OCI-LY3 (cell line): ENCODE results near the gene ZNF324B.

Experiments
- H2AFZ ChIP-seq: fragments of 200-600, 300-600 bp; shearing (Covaris generic); 2 replicates; pipeline ENCODE4 v1.6.0; 2014; ENCODE audit warnings: antibody characterized with exemption, low read depth, low read length
- H3K27ac ChIP-seq: fragments of 200-600, 300-600 bp; sonication (generic); 2 replicates; pipeline ENCODE4 v1.5.1; 2014; ENCODE audit warnings: mild to moderate bottlenecking, low read length, moderate library complexity, mixed read lengths
- H3K27me3 ChIP-seq: fragments of 200-600, 300-600 bp; sonication (generic); 2 replicates; pipeline ENCODE4 v1.6.1; 2014; ENCODE audit warnings: low read depth, low read length, mixed read lengths
- H3K36me3 ChIP-seq: fragments of 200-600, 300-600 bp; sonication (generic); replicated peaks from 2 replicates; pipeline ENCODE3; 2014; ENCODE audit warnings: low read depth, low read length, mixed read lengths
- H3K4me1 ChIP-seq: fragments of 300-600, 200-600 bp; sonication (generic); 2 replicates; pipeline ENCODE4 v1.6.1; 2014; ENCODE audit warnings: low read length, mixed read lengths
- H3K4me2 ChIP-seq: fragments of 200-600, 300-600 bp; sonication (generic); 2 replicates; pipeline ENCODE4 v1.6.1; 2014; ENCODE audit warnings: low read length, mixed read lengths
- H3K4me3 ChIP-seq: fragments of 300-600, 200-600 bp; sonication (generic); 2 replicates; pipeline ENCODE4 v1.5.1; 2014; ENCODE audit warnings: antibody characterized with exemption, mild to moderate bottlenecking, low read length, moderate library complexity
- H3K79me2 ChIP-seq: fragments of 300-600, 200-600 bp; shearing (Covaris generic); 2 replicates; pipeline ENCODE4 v1.6.1; 2014; ENCODE audit warnings: mild to moderate bottlenecking, low read length, mixed read lengths
- H3K9ac ChIP-seq: fragments of 300-600, 200-600 bp; shearing (Covaris generic); 2 replicates; pipeline ENCODE4 v1.6.0; 2014; ENCODE audit warnings: mild to moderate bottlenecking, low read length, moderate library complexity
- H3K9me3 ChIP-seq: fragments of 200-600, 300-600 bp; shearing (Covaris generic); 2 replicates; pipeline ENCODE4 v1.6.1; 2014; ENCODE audit warnings: low read length, mixed read lengths; ENCODE audit not compliant: insufficient read depth
- H4K20me1 ChIP-seq: fragments of 200-600, 300-600 bp; sonication (generic); 2 replicates; pipeline ENCODE4 v1.6.1; 2016; ENCODE audit warnings: low read length, mixed read lengths; ENCODE audit not compliant: insufficient read depth
- EZH2phosphoT487 ChIP-seq: fragments of 200-600 bp; shearing (Covaris generic); IDR thresholded peaks from 2 replicates; pipeline ENCODE4 v1.6.1; 2018; ENCODE audit warnings: antibody characterized with exemption, mixed run types, low read depth
- TF ChIP-seq, protein P1 (sequence below): fragments of 200-600, 300-600 bp; sonication (generic); IDR thresholded peaks from 2 replicates; pipeline ENCODE4 v1.5.1; 2014; ENCODE audit warnings: antibody characterized with exemption, low read length, low read depth

Gene ZNF324B

GRCh38 chr19:58450856-58451357, 515 bp upstream of the ZNF324B start:
- Histone ChIP-seq H3K27ac (no peak overlapping the region), H3K9me3 (peaks cover 13% of the 10 kb centered on the region), H3K27me3 (peaks cover 9% of the 10 kb centered on the region; the same call in 1 of the 2 replicates), H3K9ac (peak overlapping the region; percentile 14; the same call in 1 of the 2 replicates), H2AFZ (peak overlapping the region; percentile 79), H3K4me2 (peak overlapping the region; percentile 83), H3K79me2 (peaks cover 4% of the 10 kb centered on the region; the same call in 1 of the 2 replicates), H3K4me1 (peaks cover 8% of the 10 kb centered on the region), H3K36me3 (peaks cover 3% of the 10 kb centered on the region), H3K4me3 (peak overlapping the region; percentile 86), H4K20me1 (no peaks in the 10 kb centered on the region)
- TF ChIP-seq, protein P1, sequence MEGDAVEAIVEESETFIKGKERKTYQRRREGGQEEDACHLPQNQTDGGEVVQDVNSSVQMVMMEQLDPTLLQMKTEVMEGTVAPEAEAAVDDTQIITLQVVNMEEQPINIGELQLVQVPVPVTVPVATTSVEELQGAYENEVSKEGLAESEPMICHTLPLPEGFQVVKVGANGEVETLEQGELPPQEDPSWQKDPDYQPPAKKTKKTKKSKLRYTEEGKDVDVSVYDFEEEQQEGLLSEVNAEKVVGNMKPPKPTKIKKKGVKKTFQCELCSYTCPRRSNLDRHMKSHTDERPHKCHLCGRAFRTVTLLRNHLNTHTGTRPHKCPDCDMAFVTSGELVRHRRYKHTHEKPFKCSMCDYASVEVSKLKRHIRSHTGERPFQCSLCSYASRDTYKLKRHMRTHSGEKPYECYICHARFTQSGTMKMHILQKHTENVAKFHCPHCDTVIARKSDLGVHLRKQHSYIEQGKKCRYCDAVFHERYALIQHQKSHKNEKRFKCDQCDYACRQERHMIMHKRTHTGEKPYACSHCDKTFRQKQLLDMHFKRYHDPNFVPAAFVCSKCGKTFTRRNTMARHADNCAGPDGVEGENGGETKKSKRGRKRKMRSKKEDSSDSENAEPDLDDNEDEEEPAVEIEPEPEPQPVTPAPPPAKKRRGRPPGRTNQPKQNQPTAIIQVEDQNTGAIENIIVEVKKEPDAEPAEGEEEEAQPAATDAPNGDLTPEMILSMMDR: no peak
- no peak for TF ChIP-seq EZH2phosphoT487

DNA sequence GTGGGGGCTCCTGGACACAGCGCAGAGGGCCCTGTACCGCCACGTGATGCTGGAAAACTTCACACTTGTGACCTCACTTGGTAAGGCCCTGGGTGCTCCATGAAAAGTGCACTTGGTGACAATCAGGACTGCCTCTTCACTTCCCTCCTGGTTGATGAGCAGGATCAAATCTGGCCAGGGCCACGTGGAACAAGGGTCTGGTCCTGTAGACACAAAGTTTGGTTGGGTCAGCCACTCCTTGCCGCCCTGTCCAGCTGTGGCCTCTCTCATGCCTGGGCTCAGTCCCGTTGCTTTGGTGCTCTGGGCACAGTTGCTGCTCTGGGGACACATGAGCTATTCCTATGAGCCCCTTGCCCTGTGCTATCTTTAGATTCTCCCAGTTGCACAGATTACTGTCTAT, 2.3 kb downstream of the ZNF324B start:
- peaks cover 15% of the 10 kb centered on the region for H3K36me3 ChIP-seq
- TF ChIP-seq, protein P1: no peak
- no peak for TF ChIP-seq EZH2phosphoT487
- H4K20me1 ChIP-seq: no peaks in the 10 kb centered on the region
- H3K4me3 ChIP-seq: no peak overlapping the region
- H3K27me3 ChIP-seq: peaks cover 9% of the 10 kb centered on the region; the same call in 1 of the 2 replicates
- no peak overlapping the region for H3K4me2 ChIP-seq
- H3K9ac ChIP-seq: no peak overlapping the region
- H2AFZ ChIP-seq: no peak overlapping the region
- H3K4me1 ChIP-seq: peaks cover 8% of the 10 kb centered on the region
- H3K27ac ChIP-seq: no peak overlapping the region
- peaks cover 4% of the 10 kb centered on the region; the same call in 1 of the 2 replicates for H3K79me2 ChIP-seq
- H3K9me3 ChIP-seq: peaks cover 10% of the 10 kb centered on the region

GRCh38 chr19:58455306-58455705, 3.9 kb downstream of the ZNF324B start:
- peaks cover 15% of the 10 kb centered on the region for H3K36me3 ChIP-seq
- H3K4me3 ChIP-seq: no peak overlapping the region
- H2AFZ ChIP-seq: no peak overlapping the region
- no peak for TF ChIP-seq EZH2phosphoT487
- TF ChIP-seq, protein P1: no peak
- H4K20me1 ChIP-seq: no peaks in the 10 kb centered on the region
- peaks cover 8% of the 10 kb centered on the region for H3K4me1 ChIP-seq
- H3K27ac ChIP-seq: no peak overlapping the region
- H3K9me3 ChIP-seq: no peaks in the 10 kb centered on the region; the same call in 1 of the 2 replicates
- 0 out of 2 replicates have a peak, but pooled peaks cover 6% of the 10 kb centered on the region for H3K27me3 ChIP-seq
- H3K4me2 ChIP-seq: no peak overlapping the region
- peaks cover 4% of the 10 kb centered on the region; the same call in 1 of the 2 replicates for H3K79me2 ChIP-seq
- no peak overlapping the region for H3K9ac ChIP-seq

- H3K79me2 ChIP-seq: peaks cover 4% of the 10 kb centered on the region; the same call in 1 of the 2 replicates
- peaks cover 15% of the 10 kb centered on the region for H3K36me3 ChIP-seq
- no peak for TF ChIP-seq EZH2phosphoT487
- TF ChIP-seq, protein P1: no peak
Observed at GRCh38 chr19:58456111-58456510, 4.7 kb downstream of the ZNF324B start.

More at GRCh38 chr19:58456111-58456510, 4.7 kb downstream of the ZNF324B start:
- Histone ChIP-seq H3K9ac (no peak overlapping the region), H2AFZ (no peak overlapping the region), H4K20me1 (no peaks in the 10 kb centered on the region), H3K27me3 (no peaks in the 10 kb centered on the region), H3K4me2 (no peak overlapping the region), H3K4me1 (peaks cover 3% of the 10 kb centered on the region; the same call in 1 of the 2 replicates), H3K27ac (no peak overlapping the region), H3K4me3 (no peak overlapping the region), H3K9me3 (no peaks in the 10 kb centered on the region)
